GM19193 (cell line): ENCODE results near the gene FAM53B.
A peak's percentile ranks its signal among the peaks of the same experiment; 100 is the strongest.

ENCODE experiments used
- POLR2A ChIP-seq: IDR thresholded peaks from 4 replicates; pipeline ENCODE4 v1.6.1; 2011; ENCODE audit not compliant: insufficient read depth, insufficient read length; ENCODE audit errors: extremely low read depth

The FAM53B gene

GRCh38 chr10:124590216-124591122 is 153.7 kb downstream of the FAM53B start:
- no peak for TF ChIP-seq POLR2A

- TF ChIP-seq POLR2A = no peak
Observed at GRCh38 chr10:124589491-124590041, 154.6 kb downstream of the FAM53B start.

- TF ChIP-seq POLR2A = no peak
Observed at GRCh38 chr10:124588736-124589490, 155.3 kb downstream of the FAM53B start.

- peak; percentile 32 for TF ChIP-seq POLR2A
Observed at GRCh38 chr10:124587811-124588211, 156.4 kb downstream of the FAM53B start.

- no peak for TF ChIP-seq POLR2A
Observed at GRCh38 chr10:124586142-124586541, 158.0 kb downstream of the FAM53B start.

- no peak for TF ChIP-seq POLR2A
Observed at GRCh38 chr10:124579011-124579399, 165.2 kb downstream of the FAM53B start.

- TF ChIP-seq POLR2A = no peak
Observed at GRCh38 chr10:124578231-124579010, 165.8 kb downstream of the FAM53B start.

- no peak for TF ChIP-seq POLR2A
Observed at GRCh38 chr10:124577651-124578050, 166.5 kb downstream of the FAM53B start.

- no peak for TF ChIP-seq POLR2A
Observed at GRCh38 chr10:124576526-124577420, 167.4 kb downstream of the FAM53B start.

GRCh38 chr10:124575107-124576035 is 168.8 kb downstream of the FAM53B start:
- no peak for TF ChIP-seq POLR2A

- no peak for TF ChIP-seq POLR2A
Observed at GRCh38 chr10:124574456-124575070, 169.6 kb downstream of the FAM53B start.

GRCh38 chr10:124573726-124574455 is 170.3 kb downstream of the FAM53B start:
- no peak for TF ChIP-seq POLR2A
